ENCODE results near the gene RFX8. TPM values are rescaled to one million over a fixed set of nuclear protein-coding genes. Genes with fewer than 3 reads are reported as not detected.

Gene RFX8
- total and polyA plus RNA-seq, 9 of the 15 experiments (the other 6 are each of a cell fraction or from before 2014, with no cell fraction given) = not detected

DNA sequence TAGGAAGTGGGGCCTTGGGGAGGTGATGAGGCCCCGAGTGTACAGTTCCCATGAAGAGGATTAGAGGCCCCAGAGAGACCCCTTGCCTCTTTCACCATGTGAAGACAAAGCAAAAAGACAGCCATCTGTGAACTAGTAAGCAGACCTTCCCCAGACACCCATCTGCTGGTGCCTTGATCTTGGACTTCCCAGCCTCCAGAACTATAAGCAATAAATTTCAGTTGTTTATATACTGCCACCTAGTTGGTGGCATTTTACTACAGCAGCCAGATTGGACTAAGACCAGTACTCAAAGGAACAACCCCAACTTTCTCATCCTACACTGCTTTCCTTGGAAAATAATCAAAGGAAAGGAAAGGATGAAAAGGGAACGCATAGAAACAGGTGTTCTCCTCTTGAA, 59.7 kb downstream of the RFX8 start:
- H3K4me3 ChIP-seq = no peak overlapping the region
- no peaks in the 10 kb centered on the region for H3K79me2 ChIP-seq (ENCODE audit: control insufficient read depth, insufficient read depth, low read length)
- H3K9ac ChIP-seq (ENCODE audit: insufficient read depth in 1 of 2, low read depth in 2 of 2, low read length in 2 of 2) = no peak overlapping the region
- H3K4me1 ChIP-seq (replicated peaks in 1 of 2; ENCODE audit: control insufficient read depth in 2 of 2, insufficient read depth in 2 of 2, low read length in 2 of 2) = no peaks in the 10 kb centered on the region
- DNase-seq (ENCODE audit: extremely low read depth in 1 of 4, low spot score in 3 of 4) (no peak), FAIRE-seq (no peak), ATAC-seq (no peak)
- no peaks in the 10 kb centered on the region for H3K36me3 ChIP-seq (ENCODE audit: control insufficient read depth, insufficient read depth, low read length)
- peaks cover 4 to 62% of the 10 kb centered on the region in 2 experiments; a peak in 3 of 5 replicates for H3K27me3 ChIP-seq (ENCODE audit: control insufficient read depth in 2 of 2, insufficient read depth in 2 of 2, low read length in 2 of 2)
- CTCF ChIA-PET (ENCODE audit: low intra/inter-chr PET ratio) = no interaction called here
- WGBS (ENCODE audit: insufficient coverage, low coverage, missing lambda C conversion rate) = 0% methylated on average over 2 of the region's 2 CpGs
- 0 out of 2 replicates have a peak, but pooled peaks cover 3% of the 10 kb centered on the region for H4K20me1 ChIP-seq (replicated peaks; ENCODE audit: control insufficient read depth, insufficient read depth, low read length)
- H3K9me3 ChIP-seq (replicated peaks; ENCODE audit: control insufficient read depth, insufficient read depth, low read depth, low read length) = 0 out of 2 replicates have a peak, but pooled peaks cover 2% of the 10 kb centered on the region
- no peak overlapping the region for H3K4me2 ChIP-seq (ENCODE audit: insufficient read depth, low read length)
- POLR2A ChIA-PET = interaction anchor here (0.6 kb wide), 1 partner anchor 410 kb away, joined by 3 read pairs; no protein-coding TSS in a partner anchor
- no peak overlapping the region for H2AFZ ChIP-seq (ENCODE audit: low read depth, low read length)
- intact Hi-C loops (cut with micrococcal nuclease) = loop anchor here (5.0 to 10.0 kb wide), 3 partner anchors 73 to 570 kb away; no protein-coding TSS in a partner anchor
- no TSS peak for BruUV-seq (replicated peaks)
- in situ Hi-C loops (cut with MboI) = loop anchor here (10.0 kb wide), 1 partner anchor 410 kb away; no protein-coding TSS in a partner anchor
- no peak overlapping the region for H3K27ac ChIP-seq (ENCODE audit: extremely low read depth, low read depth, low read length)
- no peaks in the 10 kb centered on the region for H3K9me1 ChIP-seq (ENCODE audit: control insufficient read depth, insufficient read depth, low read length)
- TF ChIP-seq TEAD4 (IDR thresholded peaks at IDR 0.05; ENCODE audit: low read length) = no peak
- TF ChIP-seq TEAD4 (CRISPR knock-in tag; IDR thresholded peaks at IDR 0.05; ENCODE audit: borderline replicate concordance) = no peak
- TF ChIP-seq CTCF (IDR thresholded peaks at IDR 0.05 in 2 of 3, conservative IDR thresholded peaks at IDR 0.05 in 1 of 3; ENCODE audit: insufficient read depth in 2 of 3, low read depth in 1 of 3, low read length in 3 of 3) = peak in 1 of 3 experiments; percentile 19; a peak in 1 of 6 replicates
- TF ChIP-seq RBFOX2 (IDR thresholded peaks at IDR 0.05; ENCODE audit: low read depth, low read length) = no peak
- TF ChIP-seq DACH1 (IDR thresholded peaks at IDR 0.05; ENCODE audit: partially characterized antibody) = no peak
- no peak for TF ChIP-seq ZNF12 (CRISPR knock-in tag; IDR thresholded peaks at IDR 0.05)
- TF ChIP-seq, protein P1, sequence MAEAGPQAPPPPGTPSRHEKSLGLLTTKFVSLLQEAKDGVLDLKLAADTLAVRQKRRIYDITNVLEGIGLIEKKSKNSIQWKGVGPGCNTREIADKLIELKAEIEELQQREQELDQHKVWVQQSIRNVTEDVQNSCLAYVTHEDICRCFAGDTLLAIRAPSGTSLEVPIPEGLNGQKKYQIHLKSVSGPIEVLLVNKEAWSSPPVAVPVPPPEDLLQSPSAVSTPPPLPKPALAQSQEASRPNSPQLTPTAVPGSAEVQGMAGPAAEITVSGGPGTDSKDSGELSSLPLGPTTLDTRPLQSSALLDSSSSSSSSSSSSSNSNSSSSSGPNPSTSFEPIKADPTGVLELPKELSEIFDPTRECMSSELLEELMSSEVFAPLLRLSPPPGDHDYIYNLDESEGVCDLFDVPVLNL (CRISPR knock-in tag; IDR thresholded peaks at IDR 0.05; ENCODE audit: low read depth) = no peak
- TF ChIP-seq RAD21 (CRISPR knock-in tag; conservative IDR thresholded peaks at IDR 0.05 in 1 of 2, IDR thresholded peaks at IDR 0.05 in 1 of 2) = peak in 1 of 2 experiments; percentile 25; a peak in 1 of 4 replicates
- TF ChIP-seq SMAD4 (CRISPR knock-in tag; conservative IDR thresholded peaks at IDR 0.05) = no peak

All from K562 (cell line).